CD4-positive, alpha-beta T cell (primary cell): ENCODE data around the gene M1AP. TPM values are rescaled to one million over a fixed set of nuclear protein-coding genes. Genes with fewer than 3 reads are reported as not detected.

ENCODE experiments used
- ATAC-seq: fragments of 200-7000 bp; cut with Tn5 transposase; one replicate; pipeline ENCODE4 v1.10.0; 2022; ENCODE audit warnings: mild to moderate bottlenecking; ENCODE audit not compliant: poor library complexity
- CTCF ChIA-PET: fragments of 350-600 bp; sonication (Branson Sonifier 250); formaldehyde crosslinking; loops from one replicate; lab custom pipeline; 2021; ENCODE audit warnings: antibody characterized with exemption, inconsistent platforms; lab: Charles Lee
- POLR2A ChIA-PET: fragments of 350-600 bp; sonication (Branson Sonifier 250); formaldehyde crosslinking; loops from one replicate; lab custom pipeline; 2021; ENCODE audit warnings: antibody characterized with exemption, inconsistent platforms; lab: Charles Lee
- DNase-seq, 14 experiments: peaks; one replicate each; pipeline ENCODE4 v3.0.0-alpha.2; 2013 to 2020; ENCODE audit warnings: mixed read lengths in 2 of 14
- H3K27ac ChIP-seq, 2 donors: one replicate each; pipeline versions ENCODE4 v1.5.1 to v1.7.0; 2013; ENCODE audit warnings: low read length in 2 of 2, low read depth in 1 of 2, mild to moderate bottlenecking in 1 of 2
- H3K27me3 ChIP-seq, 2 experiments: 1 replicate in 1 of 2; 2 replicates in 1 of 2; pipeline versions ENCODE4 v1.6.1 to v1.7.0; 2013; ENCODE audit warnings: low read length in 2 of 2, control low read depth in 1 of 2, mild to moderate bottlenecking in 1 of 2, moderate library complexity in 1 of 2; ENCODE audit not compliant: insufficient read depth in 2 of 2, control insufficient read depth in 1 of 2
- H3K36me3 ChIP-seq: one replicate; pipeline ENCODE4 v1.6.1; 2013; ENCODE audit warnings: low read length, control low read depth; ENCODE audit not compliant: insufficient read depth
- H3K4me1 ChIP-seq: one replicate; pipeline ENCODE4 v1.6.1; 2013; ENCODE audit warnings: low read length, control low read depth; ENCODE audit not compliant: insufficient read depth
- H3K4me3 ChIP-seq: one replicate; pipeline ENCODE4 v1.5.1; 2013; ENCODE audit warnings: mild to moderate bottlenecking, low read length, moderate library complexity
- H3K9me3 ChIP-seq, 2 experiments: 1 replicate in 1 of 2; 2 replicates in 1 of 2; pipeline versions ENCODE4 v1.6.1 to v1.7.0; 2013; ENCODE audit warnings: low read length in 2 of 2, mild to moderate bottlenecking in 2 of 2, control low read depth in 1 of 2, moderate library complexity in 1 of 2; ENCODE audit not compliant: control insufficient read depth in 1 of 2, insufficient read depth in 1 of 2
- H3K27ac Mint-ChIP-seq: one replicate; pipeline ENCODE4 v1.8.0; 2020; ENCODE audit warnings: mixed read lengths
- H3K27me3 Mint-ChIP-seq: one replicate; pipeline ENCODE4 v1.8.0; 2021; ENCODE audit warnings: mixed read lengths
- H3K36me3 Mint-ChIP-seq: one replicate; pipeline ENCODE4 v1.8.0; 2021; ENCODE audit warnings: low read depth, mixed read lengths
- H3K4me1 Mint-ChIP-seq: one replicate; pipeline ENCODE4 v1.8.0; 2021; ENCODE audit warnings: low read depth, mixed read lengths
- H3K4me3 Mint-ChIP-seq: one replicate; pipeline ENCODE4 v1.8.0; 2020; ENCODE audit warnings: mild to moderate bottlenecking, mixed read lengths
- H3K9me3 Mint-ChIP-seq: one replicate; pipeline ENCODE4 v1.8.0; 2020; ENCODE audit warnings: mixed read lengths
- intact Hi-C, 2 experiments: fragments of 100-400 bp; cut with DNase I in 1 of 2; cut with micrococcal nuclease in 1 of 2; formaldehyde crosslinking; loops; one replicate each; pipeline versions ENCODE4 v1.15.1 to v1.9.0; 2023 to 2025; cut with DNase I, micrococcal nuclease
- total RNA-seq, 174 experiments: library from RNA in 2 of 174; stranded (reverse) in 2 of 174; gene quantifications; one replicate each; pipeline ENCODE4 v1.2.3 and lab custom pipeline; 2021 to 2026
- TF ChIP-seq, protein P1 (sequence below): fragments of 200-600 bp; IDR thresholded peaks from one replicate; pipeline ENCODE4 v1.8.0; 2022; ENCODE audit warnings: antibody characterized with exemption, mild to moderate bottlenecking

The M1AP gene
- total RNA-seq, 2 experiments from 2014 or later, result not detected

- POLR2A ChIA-PET, result interaction anchor here (0.6 to 3.8 kb wide), 10 partner anchors 15 to 354 kb away, joined by 3 to 27 read pairs (median 3); partner anchors contain the start of genes C2orf81, CCDC142, MOB1A and PCGF1
- Histone ChIP-seq H3K27ac (no peak overlapping the region), H3K4me3 (no peak overlapping the region), H3K27me3 (no peaks in the 10 kb centered on the region), H3K36me3 (peaks cover 25% of the 10 kb centered on the region), H3K4me1 (peaks cover 30% of the 10 kb centered on the region), H3K9me3 (no peaks in the 10 kb centered on the region)
- intact Hi-C loops, result loop anchor here (1.0 to 10.0 kb wide), 5 partner anchors 49 to 707 kb away; partner anchors contain the start of genes TTC31 (in 2 of the 2) and STAMBP (in 1 of the 2)
- DNase-seq (peak in 3 of 14 experiments; percentile 67 to 73 (median 70)), ATAC-seq (no peak)
- Mint-ChIP-seq H3K27ac (peak overlapping the region; percentile 20), H3K36me3 (peaks cover 35% of the 10 kb centered on the region), H3K4me1 (peaks cover 36% of the 10 kb centered on the region), H3K9me3 (no peaks in the 10 kb centered on the region), H3K27me3 (no peaks in the 10 kb centered on the region), H3K4me3 (peak overlapping the region; percentile 74)
- TF ChIP-seq, protein P1, sequence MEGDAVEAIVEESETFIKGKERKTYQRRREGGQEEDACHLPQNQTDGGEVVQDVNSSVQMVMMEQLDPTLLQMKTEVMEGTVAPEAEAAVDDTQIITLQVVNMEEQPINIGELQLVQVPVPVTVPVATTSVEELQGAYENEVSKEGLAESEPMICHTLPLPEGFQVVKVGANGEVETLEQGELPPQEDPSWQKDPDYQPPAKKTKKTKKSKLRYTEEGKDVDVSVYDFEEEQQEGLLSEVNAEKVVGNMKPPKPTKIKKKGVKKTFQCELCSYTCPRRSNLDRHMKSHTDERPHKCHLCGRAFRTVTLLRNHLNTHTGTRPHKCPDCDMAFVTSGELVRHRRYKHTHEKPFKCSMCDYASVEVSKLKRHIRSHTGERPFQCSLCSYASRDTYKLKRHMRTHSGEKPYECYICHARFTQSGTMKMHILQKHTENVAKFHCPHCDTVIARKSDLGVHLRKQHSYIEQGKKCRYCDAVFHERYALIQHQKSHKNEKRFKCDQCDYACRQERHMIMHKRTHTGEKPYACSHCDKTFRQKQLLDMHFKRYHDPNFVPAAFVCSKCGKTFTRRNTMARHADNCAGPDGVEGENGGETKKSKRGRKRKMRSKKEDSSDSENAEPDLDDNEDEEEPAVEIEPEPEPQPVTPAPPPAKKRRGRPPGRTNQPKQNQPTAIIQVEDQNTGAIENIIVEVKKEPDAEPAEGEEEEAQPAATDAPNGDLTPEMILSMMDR, result peak; percentile 56
- CTCF ChIA-PET, result interaction anchor here (0.7 to 4.6 kb wide), 11 partner anchors 22 to 282 kb away, joined by 3 to 34 read pairs (median 4); partner anchors contain the start of genes CCDC142, INO80B, LBX2 and TTC31
These were observed 115.9 kb downstream of the M1AP start for GRCh38 chr2:74532222-74532621.

DNA sequence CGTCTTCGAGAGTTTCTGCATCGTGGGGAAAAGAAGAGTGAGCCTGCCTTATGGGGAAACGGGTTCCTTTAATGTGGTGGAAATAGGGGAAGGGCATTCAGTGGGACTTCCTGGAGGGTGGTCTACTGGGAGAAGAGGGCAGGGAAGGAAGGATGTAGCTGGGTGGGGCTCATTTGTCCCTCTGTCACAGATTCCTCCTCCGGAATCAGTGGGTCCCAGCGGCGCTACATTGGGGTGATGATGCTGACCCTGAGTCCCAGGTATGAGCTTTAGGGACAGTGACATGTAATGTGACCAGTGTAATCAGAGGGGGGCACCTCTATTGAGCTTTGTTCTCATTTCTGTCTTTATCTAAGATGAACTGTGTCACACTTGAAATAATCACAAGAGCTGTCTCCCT lies 116.5 kb downstream of the M1AP start:
- H3K27me3 Mint-ChIP-seq, result no peaks in the 10 kb centered on the region
- peaks cover 0 to 3% of the 10 kb centered on the region in 2 experiments for H3K9me3 ChIP-seq
- peaks cover 31% of the 10 kb centered on the region for H3K36me3 ChIP-seq
- TF ChIP-seq, protein P1, result no peak
- CTCF ChIA-PET, result interaction anchor here (0.7 to 4.6 kb wide), 12 partner anchors 15 to 282 kb away, joined by 3 to 34 read pairs (median 4); partner anchors contain the start of genes CCDC142, INO80B, LBX2 and TTC31
- no peak overlapping the region for H3K4me3 ChIP-seq
- no peaks in the 10 kb centered on the region for H3K27me3 ChIP-seq
- POLR2A ChIA-PET, result interaction anchor here (0.6 to 3.8 kb wide), 11 partner anchors 14 to 353 kb away, joined by 3 to 27 read pairs (median 3); partner anchors contain the start of genes C2orf81, CCDC142, MOB1A and PCGF1
- H3K36me3 Mint-ChIP-seq, result peaks cover 40% of the 10 kb centered on the region
- H3K4me1 ChIP-seq, result peaks cover 32% of the 10 kb centered on the region
- peak overlapping the region; percentile 74 for H3K4me3 Mint-ChIP-seq
- no peak for DNase-seq
- no peaks in the 10 kb centered on the region for H3K9me3 Mint-ChIP-seq
- H3K4me1 Mint-ChIP-seq, result peaks cover 36% of the 10 kb centered on the region
- ATAC-seq, result no peak
- intact Hi-C loops, result loop anchor here (1.0 to 10.0 kb wide), 6 partner anchors 48 to 707 kb away; partner anchors contain the start of genes TTC31 (in 2 of the 2) and STAMBP (in 1 of the 2)
- H3K27ac Mint-ChIP-seq, result peak overlapping the region; percentile 20
- H3K27ac ChIP-seq, result no peak overlapping the region

DNA sequence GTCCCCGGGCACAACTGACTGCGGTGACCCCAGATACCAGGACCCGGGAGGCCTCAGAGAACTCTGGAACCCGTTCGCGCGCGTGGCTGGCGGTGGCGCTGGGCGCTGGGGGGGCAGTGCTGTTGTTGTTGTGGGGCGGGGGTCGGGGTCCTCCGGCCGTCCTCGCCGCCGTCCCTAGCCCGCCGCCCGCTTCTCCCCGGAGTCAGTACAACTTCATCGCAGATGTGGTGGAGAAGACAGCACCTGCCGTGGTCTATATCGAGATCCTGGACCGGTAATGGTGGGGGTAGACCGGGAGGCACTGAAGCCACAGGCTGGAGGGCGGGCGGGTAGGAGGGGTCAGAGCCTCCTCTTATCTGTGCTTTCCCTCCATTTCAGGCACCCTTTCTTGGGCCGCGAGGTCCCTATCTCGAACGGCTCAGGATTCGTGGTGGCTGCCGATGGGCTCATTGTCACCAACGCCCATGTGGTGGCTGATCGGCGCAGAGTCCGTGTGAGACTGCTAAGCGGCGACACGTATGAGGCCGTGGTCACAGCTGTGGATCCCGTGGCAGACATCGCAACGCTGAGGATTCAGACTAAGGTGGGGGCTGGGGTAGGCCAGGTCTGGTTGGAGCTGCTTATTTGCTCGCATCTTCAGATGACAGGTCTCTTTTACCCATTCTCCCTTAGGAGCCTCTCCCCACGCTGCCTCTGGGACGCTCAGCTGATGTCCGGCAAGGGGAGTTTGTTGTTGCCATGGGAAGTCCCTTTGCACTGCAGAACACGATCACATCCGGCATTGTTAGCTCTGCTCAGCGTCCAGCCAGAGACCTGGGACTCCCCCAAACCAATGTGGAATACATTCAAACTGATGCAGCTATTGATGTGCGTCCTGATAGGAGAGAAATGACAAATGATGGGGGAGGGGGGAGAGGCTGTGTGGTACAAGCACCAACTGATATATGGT lies 117.6 kb downstream of the M1AP start:
- Mint-ChIP-seq H3K27ac (peak overlapping the region; percentile 84), H3K9me3 (no peaks in the 10 kb centered on the region), H3K4me3 (peak overlapping the region; percentile 91), H3K27me3 (no peaks in the 10 kb centered on the region), H3K4me1 (peaks cover 42% of the 10 kb centered on the region), H3K36me3 (peaks cover 52% of the 10 kb centered on the region)
- intact Hi-C loops, result loop anchor here (1.0 to 10.0 kb wide), 5 partner anchors 24 to 706 kb away; partner anchors contain the start of genes DOK1 (in 1 of the 2) and STAMBP (in 1 of the 2)
- H3K36me3 ChIP-seq, result peaks cover 41% of the 10 kb centered on the region
- peaks cover 35% of the 10 kb centered on the region for H3K4me1 ChIP-seq
- peak overlapping the region; percentile 79 to 86 for H3K27ac ChIP-seq
- ATAC-seq (peak; percentile 21), DNase-seq (peak in 8 of 14 experiments; percentile 21 to 83 (median 40))
- peaks cover 0 to 6% of the 10 kb centered on the region in 2 experiments for H3K9me3 ChIP-seq
- TF ChIP-seq, protein P1, result no peak
- H3K27me3 ChIP-seq, result no peaks in the 10 kb centered on the region
- CTCF ChIA-PET, result interaction anchor here (1.4 to 4.6 kb wide), 5 partner anchors 14 to 57 kb away, joined by 3 to 34 read pairs (median 6); partner anchors contain the start of genes CCDC142, PCGF1, TLX2 and TTC31
- POLR2A ChIA-PET, result interaction anchor here (0.7 to 3.8 kb wide), 22 partner anchors 10 to 707 kb away, joined by 3 to 37 read pairs (median 9); partner anchors contain the start of genes C2orf81, CCDC142, INO80B and LBX2
- H3K4me3 ChIP-seq, result peak overlapping the region; percentile 84
